HepG2 (cell line): ENCODE measurements around the gene C2CD3. TPM values are rescaled to one million over a fixed set of nuclear protein-coding genes. Genes with fewer than 3 reads are reported as not detected.

ENCODE experiments used
- AHR ChIP-seq: IDR thresholded peaks from 2 replicates; pipeline ENCODE4 v1.6.1; 2018; ENCODE audit warnings: missing genetic modification reagents, missing compliant biosample characterization
- MEF2D ChIP-seq: sonication (generic); formaldehyde crosslinking; IDR thresholded peaks from 2 replicates; pipeline ENCODE4 v1.5.1; 2020; ENCODE audit warnings: mild to moderate bottlenecking, missing genetic modification reagents
- NFRKB ChIP-seq: fragments of 450-650 bp; IDR thresholded peaks from 2 replicates; pipeline ENCODE4 v1.6.1; 2017
- THAP11 ChIP-seq: IDR thresholded peaks from 2 replicates; pipeline ENCODE4 v1.6.1; 2016; ENCODE audit warnings: missing biosample characterization, missing genetic modification reagents
- ZBTB7A ChIP-seq: sonication (generic); formaldehyde crosslinking; IDR thresholded peaks from 2 replicates; pipeline ENCODE4 v1.8.0; 2022; ENCODE audit warnings: mild to moderate bottlenecking, missing genetic modification reagents
- ZNF343 ChIP-seq: sonication (generic); formaldehyde crosslinking; IDR thresholded peaks from 2 replicates; pipeline ENCODE4 v1.4.0; 2020; ENCODE audit warnings: mild to moderate bottlenecking, missing genetic modification reagents
- ZNF652 ChIP-seq: IDR thresholded peaks from 2 replicates; pipeline ENCODE4 v1.6.1; 2016; ENCODE audit warnings: low read depth, borderline replicate concordance
- ZNF782 ChIP-seq: sonication (generic); formaldehyde crosslinking; IDR thresholded peaks from 2 replicates; pipeline ENCODE4 v1.4.0; 2020; ENCODE audit warnings: missing genetic modification reagents, mild to moderate bottlenecking, borderline replicate concordance
- polyA plus RNA-seq, 8 experiments: library from polyadenylated mRNA; depleted of rRNA in 3 of 8; stranded (reverse) in 7 of 8; unstranded in 1 of 8; fragments of >200 nt; fragmentation: Illumina TruSeq in 4 of 8; extraction: Trizol in 4 of 8; gene quantifications; 2 replicates each; pipeline versions ENCODE4 v1.2.1 to v1.2.3, GENCODE V29; 2011 to 2016; ENCODE audit warnings: low read depth in 4 of 8, missing spikeins in 1 of 8, mixed read lengths in 1 of 8; ENCODE audit not compliant: insufficient read depth in 1 of 8
- total RNA-seq, 5 experiments: library from RNA; depleted of rRNA; stranded (reverse); fragments of >200 nt; fragmentation: Illumina TruSeq; extraction: Trizol; gene quantifications; 2 replicates each; pipeline ENCODE4 v1.2.3, GENCODE V29; 2016; ENCODE audit warnings: low read depth in 1 of 5
- TF ChIP-seq, protein P1 (sequence below), 2 experiments: IDR thresholded peaks; 2 replicates each; pipeline ENCODE4 v1.6.1; 2011 to 2012; ENCODE audit warnings: low read length in 2 of 2, borderline replicate concordance in 1 of 2, low read depth in 1 of 2, mild to moderate bottlenecking in 1 of 2, moderate library complexity in 1 of 2
- TF ChIP-seq, protein P2 (sequence below): sonication (generic); formaldehyde crosslinking; IDR thresholded peaks from 2 replicates; pipeline ENCODE4 v1.5.0; 2020; ENCODE audit warnings: mild to moderate bottlenecking, missing genetic modification reagents
- TF ChIP-seq, protein P3 (sequence below): sonication (generic); formaldehyde crosslinking; IDR thresholded peaks from 2 replicates; pipeline ENCODE4 v1.4.0; 2020; ENCODE audit warnings: missing genetic modification reagents
- TF ChIP-seq, protein P4 (sequence below): sonication (generic); formaldehyde crosslinking; IDR thresholded peaks from 2 replicates; pipeline ENCODE4 v1.5.0; 2020; ENCODE audit warnings: missing genetic modification reagents
- TF ChIP-seq, protein P5 (sequence below): sonication (generic); formaldehyde crosslinking; IDR thresholded peaks from 2 replicates; pipeline ENCODE4 v1.4.0; 2020; ENCODE audit warnings: missing genetic modification reagents, borderline replicate concordance

The C2CD3 gene
- total and polyA plus RNA-seq, 2 of the 13 experiments (the other 11 are each of a cell fraction or from before 2014, with no cell fraction given): 5.5 to 6.4 TPM

DNA sequence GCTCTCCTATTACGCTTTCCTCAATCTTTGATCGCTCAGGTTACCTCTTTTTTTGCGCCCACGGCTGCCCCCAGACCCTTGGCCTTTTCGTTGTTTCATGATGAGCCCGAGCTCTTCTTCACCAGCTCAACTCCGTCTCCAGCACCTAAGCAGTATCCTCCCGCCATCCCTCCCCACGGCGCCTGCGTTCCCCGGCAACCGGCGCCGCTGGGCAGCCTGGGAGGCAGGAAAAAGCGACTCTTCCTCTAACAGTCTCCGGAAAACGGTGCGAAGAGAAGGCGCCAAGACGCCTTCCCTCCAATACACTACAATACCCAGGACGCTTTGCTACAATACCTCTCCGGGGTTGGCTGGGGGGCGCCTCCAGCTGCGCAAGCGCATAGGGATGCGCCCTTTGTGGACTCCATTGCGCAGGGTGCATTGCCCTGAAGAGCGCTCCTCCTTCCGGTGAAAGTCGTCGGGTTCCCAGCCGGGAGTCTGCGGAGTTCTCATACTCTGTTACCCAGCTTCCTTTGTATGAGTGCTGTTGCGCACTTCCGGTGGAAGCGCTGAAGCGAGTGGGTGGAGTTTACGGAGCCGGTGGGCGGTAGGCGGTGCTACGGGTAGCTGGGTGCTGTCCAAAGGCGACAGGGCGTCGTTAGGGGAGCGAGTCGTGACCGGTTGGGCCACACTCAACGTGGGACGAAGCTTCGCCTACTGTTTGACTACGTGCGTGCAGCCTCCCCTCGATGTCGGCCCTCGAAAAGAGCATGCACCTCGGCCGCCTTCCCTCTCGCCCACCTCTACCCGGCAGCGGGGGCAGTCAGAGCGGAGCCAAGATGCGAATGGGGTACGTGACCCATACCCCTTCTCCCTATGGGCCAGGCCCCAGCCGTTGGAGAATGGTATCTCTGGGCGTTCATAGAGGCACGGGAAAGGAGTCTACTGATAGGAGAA, at the start of gene C2CD3, which contains the start of gene PPME1 (continued):
- TF ChIP-seq, protein P1, sequence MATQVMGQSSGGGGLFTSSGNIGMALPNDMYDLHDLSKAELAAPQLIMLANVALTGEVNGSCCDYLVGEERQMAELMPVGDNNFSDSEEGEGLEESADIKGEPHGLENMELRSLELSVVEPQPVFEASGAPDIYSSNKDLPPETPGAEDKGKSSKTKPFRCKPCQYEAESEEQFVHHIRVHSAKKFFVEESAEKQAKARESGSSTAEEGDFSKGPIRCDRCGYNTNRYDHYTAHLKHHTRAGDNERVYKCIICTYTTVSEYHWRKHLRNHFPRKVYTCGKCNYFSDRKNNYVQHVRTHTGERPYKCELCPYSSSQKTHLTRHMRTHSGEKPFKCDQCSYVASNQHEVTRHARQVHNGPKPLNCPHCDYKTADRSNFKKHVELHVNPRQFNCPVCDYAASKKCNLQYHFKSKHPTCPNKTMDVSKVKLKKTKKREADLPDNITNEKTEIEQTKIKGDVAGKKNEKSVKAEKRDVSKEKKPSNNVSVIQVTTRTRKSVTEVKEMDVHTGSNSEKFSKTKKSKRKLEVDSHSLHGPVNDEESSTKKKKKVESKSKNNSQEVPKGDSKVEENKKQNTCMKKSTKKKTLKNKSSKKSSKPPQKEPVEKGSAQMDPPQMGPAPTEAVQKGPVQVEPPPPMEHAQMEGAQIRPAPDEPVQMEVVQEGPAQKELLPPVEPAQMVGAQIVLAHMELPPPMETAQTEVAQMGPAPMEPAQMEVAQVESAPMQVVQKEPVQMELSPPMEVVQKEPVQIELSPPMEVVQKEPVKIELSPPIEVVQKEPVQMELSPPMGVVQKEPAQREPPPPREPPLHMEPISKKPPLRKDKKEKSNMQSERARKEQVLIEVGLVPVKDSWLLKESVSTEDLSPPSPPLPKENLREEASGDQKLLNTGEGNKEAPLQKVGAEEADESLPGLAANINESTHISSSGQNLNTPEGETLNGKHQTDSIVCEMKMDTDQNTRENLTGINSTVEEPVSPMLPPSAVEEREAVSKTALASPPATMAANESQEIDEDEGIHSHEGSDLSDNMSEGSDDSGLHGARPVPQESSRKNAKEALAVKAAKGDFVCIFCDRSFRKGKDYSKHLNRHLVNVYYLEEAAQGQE (IDR thresholded peaks at IDR 0.05; ENCODE audit: borderline replicate concordance in 1 of 2, low read depth in 1 of 2, low read length in 2 of 2): peak; percentile 50 to 87
- TF ChIP-seq, protein P2, sequence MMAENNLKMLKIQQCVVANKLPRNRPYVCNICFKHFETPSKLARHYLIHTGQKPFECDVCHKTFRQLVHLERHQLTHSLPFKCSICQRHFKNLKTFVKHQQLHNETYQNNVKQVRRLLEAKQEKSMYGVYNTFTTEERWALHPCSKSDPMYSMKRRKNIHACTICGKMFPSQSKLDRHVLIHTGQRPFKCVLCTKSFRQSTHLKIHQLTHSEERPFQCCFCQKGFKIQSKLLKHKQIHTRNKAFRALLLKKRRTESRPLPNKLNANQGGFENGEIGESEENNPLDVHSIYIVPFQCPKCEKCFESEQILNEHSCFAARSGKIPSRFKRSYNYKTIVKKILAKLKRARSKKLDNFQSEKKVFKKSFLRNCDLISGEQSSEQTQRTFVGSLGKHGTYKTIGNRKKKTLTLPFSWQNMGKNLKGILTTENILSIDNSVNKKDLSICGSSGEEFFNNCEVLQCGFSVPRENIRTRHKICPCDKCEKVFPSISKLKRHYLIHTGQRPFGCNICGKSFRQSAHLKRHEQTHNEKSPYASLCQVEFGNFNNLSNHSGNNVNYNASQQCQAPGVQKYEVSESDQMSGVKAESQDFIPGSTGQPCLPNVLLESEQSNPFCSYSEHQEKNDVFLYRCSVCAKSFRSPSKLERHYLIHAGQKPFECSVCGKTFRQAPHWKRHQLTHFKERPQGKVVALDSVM (CRISPR knock-in tag): peak; percentile 41
- TF ChIP-seq ZBTB7A (CRISPR knock-in tag) (no peak), ZNF782 (CRISPR knock-in tag) (peak; percentile 92; the same call in 1 of the 2 replicates), ZNF652 (CRISPR knock-in tag) (peak; percentile 5; the same call in 1 of the 2 replicates), MEF2D (CRISPR knock-in tag) (peak; percentile 75; the same call in 1 of the 2 replicates), ZNF343 (peak; percentile 44; the same call in 1 of the 2 replicates), THAP11 (peak; percentile 98), NFRKB (no peak), AHR (peak; percentile 84; the same call in 1 of the 2 replicates)
- TF ChIP-seq, protein P3, sequence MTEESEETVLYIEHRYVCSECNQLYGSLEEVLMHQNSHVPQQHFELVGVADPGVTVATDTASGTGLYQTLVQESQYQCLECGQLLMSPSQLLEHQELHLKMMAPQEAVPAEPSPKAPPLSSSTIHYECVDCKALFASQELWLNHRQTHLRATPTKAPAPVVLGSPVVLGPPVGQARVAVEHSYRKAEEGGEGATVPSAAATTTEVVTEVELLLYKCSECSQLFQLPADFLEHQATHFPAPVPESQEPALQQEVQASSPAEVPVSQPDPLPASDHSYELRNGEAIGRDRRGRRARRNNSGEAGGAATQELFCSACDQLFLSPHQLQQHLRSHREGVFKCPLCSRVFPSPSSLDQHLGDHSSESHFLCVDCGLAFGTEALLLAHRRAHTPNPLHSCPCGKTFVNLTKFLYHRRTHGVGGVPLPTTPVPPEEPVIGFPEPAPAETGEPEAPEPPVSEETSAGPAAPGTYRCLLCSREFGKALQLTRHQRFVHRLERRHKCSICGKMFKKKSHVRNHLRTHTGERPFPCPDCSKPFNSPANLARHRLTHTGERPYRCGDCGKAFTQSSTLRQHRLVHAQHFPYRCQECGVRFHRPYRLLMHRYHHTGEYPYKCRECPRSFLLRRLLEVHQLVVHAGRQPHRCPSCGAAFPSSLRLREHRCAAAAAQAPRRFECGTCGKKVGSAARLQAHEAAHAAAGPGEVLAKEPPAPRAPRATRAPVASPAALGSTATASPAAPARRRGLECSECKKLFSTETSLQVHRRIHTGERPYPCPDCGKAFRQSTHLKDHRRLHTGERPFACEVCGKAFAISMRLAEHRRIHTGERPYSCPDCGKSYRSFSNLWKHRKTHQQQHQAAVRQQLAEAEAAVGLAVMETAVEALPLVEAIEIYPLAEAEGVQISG (CRISPR knock-in tag): peak; percentile 91
- TF ChIP-seq, protein P4, sequence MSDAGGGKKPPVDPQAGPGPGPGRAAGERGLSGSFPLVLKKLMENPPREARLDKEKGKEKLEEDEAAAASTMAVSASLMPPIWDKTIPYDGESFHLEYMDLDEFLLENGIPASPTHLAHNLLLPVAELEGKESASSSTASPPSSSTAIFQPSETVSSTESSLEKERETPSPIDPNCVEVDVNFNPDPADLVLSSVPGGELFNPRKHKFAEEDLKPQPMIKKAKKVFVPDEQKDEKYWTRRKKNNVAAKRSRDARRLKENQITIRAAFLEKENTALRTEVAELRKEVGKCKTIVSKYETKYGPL (CRISPR knock-in tag): 0 out of 2 replicates have a peak, but pooled peaks have one; percentile 27
- TF ChIP-seq, protein P5, sequence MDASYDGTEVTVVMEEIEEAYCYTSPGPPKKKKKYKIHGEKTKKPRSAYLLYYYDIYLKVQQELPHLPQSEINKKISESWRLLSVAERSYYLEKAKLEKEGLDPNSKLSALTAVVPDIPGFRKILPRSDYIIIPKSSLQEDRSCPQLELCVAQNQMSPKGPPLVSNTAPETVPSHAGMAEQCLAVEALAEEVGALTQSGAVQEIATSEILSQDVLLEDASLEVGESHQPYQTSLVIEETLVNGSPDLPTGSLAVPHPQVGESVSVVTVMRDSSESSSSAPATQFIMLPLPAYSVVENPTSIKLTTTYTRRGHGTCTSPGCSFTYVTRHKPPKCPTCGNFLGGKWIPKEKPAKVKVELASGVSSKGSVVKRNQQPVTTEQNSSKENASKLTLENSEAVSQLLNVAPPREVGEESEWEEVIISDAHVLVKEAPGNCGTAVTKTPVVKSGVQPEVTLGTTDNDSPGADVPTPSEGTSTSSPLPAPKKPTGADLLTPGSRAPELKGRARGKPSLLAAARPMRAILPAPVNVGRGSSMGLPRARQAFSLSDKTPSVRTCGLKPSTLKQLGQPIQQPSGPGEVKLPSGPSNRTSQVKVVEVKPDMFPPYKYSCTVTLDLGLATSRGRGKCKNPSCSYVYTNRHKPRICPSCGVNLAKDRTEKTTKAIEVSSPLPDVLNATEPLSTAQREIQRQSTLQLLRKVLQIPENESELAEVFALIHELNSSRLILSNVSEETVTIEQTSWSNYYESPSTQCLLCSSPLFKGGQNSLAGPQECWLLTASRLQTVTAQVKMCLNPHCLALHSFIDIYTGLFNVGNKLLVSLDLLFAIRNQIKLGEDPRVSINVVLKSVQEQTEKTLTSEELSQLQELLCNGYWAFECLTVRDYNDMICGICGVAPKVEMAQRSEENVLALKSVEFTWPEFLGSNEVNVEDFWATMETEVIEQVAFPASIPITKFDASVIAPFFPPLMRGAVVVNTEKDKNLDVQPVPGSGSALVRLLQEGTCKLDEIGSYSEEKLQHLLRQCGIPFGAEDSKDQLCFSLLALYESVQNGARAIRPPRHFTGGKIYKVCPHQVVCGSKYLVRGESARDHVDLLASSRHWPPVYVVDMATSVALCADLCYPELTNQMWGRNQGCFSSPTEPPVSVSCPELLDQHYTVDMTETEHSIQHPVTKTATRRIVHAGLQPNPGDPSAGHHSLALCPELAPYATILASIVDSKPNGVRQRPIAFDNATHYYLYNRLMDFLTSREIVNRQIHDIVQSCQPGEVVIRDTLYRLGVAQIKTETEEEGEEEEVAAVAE (CRISPR knock-in tag): peak; percentile 22; the same call in 1 of the 2 replicates
